ENCODE data around the gene ARFIP2.

DNA sequence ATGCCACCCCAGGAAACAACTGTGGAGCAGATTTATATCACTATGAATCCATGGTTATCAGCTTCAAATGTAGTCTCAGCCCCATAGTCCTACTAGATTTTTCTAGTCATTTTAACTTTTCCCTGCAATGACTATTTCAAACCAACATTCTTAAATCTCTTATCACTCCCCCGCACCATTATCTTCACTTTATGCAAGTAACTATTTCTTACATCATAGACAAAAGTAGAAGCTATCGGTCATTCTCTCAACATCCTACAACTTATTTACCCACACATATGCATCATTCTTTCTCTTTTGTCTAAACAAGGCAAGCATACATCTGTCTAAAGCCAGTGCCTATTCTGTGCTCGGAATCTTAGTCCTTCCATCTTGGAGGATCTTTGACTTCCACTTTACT lies 4.5 kb upstream of the ARFIP2 start:
- TF ChIP-seq PAX5 (IDR thresholded peaks at IDR 0.05; ENCODE audit: insufficient read depth, low read length, severe bottlenecking) (no peak), POLR2A (IDR thresholded peaks at IDR 0.05; ENCODE audit: low read depth, low read length) (no peak), TAF1 (IDR thresholded peaks at IDR 0.05; ENCODE audit: low read depth, low read length) (no peak), POLR2AphosphoS5 (IDR thresholded peaks at IDR 0.05; ENCODE audit: low read depth, low read length) (no peak)
